ENCODE data around the gene HOOK1.

Gene HOOK1

DNA sequence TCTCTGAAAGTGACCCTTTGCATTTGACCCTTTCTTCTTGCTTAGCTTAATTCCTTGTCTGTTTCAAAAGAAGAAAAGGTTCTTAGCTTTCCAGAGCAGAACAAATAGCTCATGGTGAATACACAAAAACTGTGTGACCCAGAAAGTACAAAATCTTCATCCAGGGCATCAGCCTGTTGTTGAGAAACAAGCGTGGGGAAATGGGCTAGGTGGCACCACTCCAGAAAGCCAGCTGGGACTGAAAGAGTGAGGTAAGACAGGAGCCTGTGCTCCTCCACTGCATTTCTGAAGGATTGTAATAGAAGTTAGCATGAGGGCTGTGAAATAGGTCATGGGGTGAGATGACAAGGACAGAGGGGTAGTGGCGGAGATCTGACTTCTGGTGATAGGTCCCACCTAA lies 66.0 kb downstream of the HOOK1 start:
- H3K4me3 ChIP-seq (ENCODE audit: control insufficient read depth, low read depth, low read length), result no peak overlapping the region
- TF ChIP-seq, protein P1, sequence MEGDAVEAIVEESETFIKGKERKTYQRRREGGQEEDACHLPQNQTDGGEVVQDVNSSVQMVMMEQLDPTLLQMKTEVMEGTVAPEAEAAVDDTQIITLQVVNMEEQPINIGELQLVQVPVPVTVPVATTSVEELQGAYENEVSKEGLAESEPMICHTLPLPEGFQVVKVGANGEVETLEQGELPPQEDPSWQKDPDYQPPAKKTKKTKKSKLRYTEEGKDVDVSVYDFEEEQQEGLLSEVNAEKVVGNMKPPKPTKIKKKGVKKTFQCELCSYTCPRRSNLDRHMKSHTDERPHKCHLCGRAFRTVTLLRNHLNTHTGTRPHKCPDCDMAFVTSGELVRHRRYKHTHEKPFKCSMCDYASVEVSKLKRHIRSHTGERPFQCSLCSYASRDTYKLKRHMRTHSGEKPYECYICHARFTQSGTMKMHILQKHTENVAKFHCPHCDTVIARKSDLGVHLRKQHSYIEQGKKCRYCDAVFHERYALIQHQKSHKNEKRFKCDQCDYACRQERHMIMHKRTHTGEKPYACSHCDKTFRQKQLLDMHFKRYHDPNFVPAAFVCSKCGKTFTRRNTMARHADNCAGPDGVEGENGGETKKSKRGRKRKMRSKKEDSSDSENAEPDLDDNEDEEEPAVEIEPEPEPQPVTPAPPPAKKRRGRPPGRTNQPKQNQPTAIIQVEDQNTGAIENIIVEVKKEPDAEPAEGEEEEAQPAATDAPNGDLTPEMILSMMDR (conservative IDR thresholded peaks at IDR 0.05; ENCODE audit: control insufficient read depth, insufficient read depth, low read depth, low read length), result no peak
- peak; percentile 17 for DNase-seq (ENCODE audit: low read depth)

DNA sequence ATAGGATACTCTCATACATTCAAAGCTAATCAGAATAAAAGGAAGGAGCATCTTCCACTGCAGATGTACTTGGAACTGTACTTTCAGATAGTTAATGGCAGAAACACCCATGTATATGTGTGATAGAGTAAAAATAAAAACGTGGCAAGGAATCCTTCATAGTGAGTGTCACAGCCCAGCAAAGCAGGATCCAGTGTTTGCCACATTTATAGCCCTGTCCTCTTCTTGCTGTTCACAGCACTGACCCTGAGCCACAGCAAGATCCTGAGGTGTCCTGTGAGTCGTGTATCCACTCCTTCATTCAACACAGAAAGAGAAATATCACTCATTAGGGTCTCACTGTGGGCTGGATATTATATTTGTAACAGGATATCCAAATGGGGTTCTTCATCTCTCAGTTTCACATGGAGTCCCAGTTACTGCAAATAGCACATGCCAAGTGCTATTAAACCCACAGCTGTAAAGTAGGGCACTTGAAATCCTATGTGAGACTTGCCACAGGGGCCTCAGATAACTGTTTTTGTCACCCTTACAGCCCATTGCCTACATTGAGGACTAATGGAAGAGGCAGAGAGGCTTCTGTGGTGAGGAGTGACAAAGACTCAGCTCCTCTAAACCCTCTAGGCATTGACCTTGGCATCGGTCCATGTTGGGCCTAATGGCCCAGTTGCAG lies 70.5 kb downstream of the HOOK1 start:
- no peak for DNase-seq (ENCODE audit: low read depth)
- H3K4me3 ChIP-seq (ENCODE audit: control insufficient read depth, low read depth, low read length), result no peak overlapping the region
- TF ChIP-seq, protein P1 (conservative IDR thresholded peaks at IDR 0.05; ENCODE audit: control insufficient read depth, insufficient read depth, low read depth, low read length), result no peak

DNA sequence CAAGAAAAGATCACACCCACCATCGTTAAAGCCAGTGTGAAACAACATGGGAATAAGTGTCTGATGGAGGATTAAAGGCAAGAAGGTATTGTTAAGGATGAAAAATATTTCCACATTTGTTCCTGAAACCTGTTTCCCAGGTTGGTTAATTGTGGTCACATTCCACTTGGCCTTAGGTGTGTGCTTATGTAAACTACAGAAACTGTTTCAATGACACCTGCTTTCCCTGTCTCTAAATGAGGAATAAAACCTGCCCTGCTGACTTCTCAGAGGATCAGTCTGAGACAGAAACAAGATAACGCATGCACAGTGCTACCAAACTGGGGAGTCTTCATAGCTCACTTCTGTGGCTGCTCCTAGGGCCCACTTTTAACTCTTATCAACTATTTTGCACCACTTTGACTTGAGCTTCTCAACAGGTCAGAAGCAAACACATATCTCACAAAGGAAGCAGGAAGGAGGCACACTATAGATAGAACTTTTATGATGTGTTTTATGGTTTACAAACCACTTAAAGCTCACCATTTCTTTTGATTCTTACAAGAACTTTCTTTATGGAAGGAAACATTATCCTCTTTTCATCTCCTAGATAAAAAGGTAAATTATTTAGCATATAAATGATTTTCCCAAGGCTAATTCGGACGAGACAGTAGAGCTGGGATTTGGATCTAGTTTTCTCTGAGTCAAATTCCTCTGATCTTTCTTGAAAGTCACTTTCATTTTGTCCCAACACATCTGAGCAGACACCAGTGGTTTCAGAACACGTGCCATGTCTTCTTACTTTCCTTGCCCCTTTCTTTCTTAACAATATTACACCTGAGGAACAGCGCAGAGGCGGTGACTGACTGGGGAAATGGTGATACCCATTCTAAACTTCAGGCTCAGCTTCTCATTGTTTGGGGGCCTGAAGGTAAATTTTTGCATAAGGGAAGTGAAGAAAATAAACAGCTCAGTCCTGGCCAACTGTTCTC lies 78.4 kb downstream of the HOOK1 start:
- no peak for DNase-seq (ENCODE audit: low read depth)
- TF ChIP-seq, protein P1 (conservative IDR thresholded peaks at IDR 0.05; ENCODE audit: control insufficient read depth, insufficient read depth, low read depth, low read length), result no peak
- H3K4me3 ChIP-seq (ENCODE audit: control insufficient read depth, low read depth, low read length), result no peak overlapping the region

DNA sequence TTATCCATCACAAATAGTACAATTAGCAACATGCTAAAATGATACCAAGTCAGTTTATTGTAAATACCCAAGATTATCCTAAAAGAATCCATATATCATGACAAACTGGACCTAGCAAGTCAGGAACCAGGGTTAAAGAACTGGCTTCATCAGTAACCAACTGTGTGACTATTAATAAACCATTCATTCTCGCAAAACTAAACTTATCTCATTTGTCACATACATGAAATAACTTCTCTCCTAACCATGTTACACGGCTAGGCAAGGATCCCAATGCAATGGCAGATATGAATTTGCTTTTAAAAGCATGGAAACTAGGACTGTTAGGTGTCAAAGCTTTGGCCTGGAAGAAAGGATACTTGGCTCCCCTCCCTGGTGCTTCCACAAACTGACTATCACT lies 82.4 kb downstream of the HOOK1 start:
- TF ChIP-seq, protein P1 (conservative IDR thresholded peaks at IDR 0.05; ENCODE audit: control insufficient read depth, insufficient read depth, low read depth, low read length), result no peak
- H3K4me3 ChIP-seq (ENCODE audit: control insufficient read depth, low read depth, low read length), result no peak overlapping the region
- no peak for DNase-seq (ENCODE audit: low read depth)

DNA sequence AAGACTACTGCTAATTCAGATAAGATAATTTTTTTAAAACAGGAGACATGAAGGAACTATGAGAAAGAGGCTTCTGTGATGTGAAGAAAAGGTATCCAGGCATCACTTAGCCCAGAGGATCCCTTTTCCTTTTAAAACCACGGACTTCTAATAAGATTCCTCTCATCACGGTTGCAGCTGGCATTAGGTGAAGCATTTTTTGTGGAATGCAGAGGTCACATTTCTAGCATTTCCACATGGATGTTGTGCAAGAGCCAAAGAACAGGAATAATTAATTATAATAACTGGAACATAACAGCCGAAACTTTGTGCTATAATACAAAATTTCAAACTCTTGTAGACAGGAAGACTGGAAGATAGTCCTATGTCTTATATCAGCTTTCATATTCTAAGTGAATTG lies 84.2 kb downstream of the HOOK1 start:
- H3K4me3 ChIP-seq (ENCODE audit: control insufficient read depth, low read depth, low read length), result no peak overlapping the region
- TF ChIP-seq, protein P1 (conservative IDR thresholded peaks at IDR 0.05; ENCODE audit: control insufficient read depth, insufficient read depth, low read depth, low read length), result no peak
- peak; percentile 8 for DNase-seq (ENCODE audit: low read depth)

DNA sequence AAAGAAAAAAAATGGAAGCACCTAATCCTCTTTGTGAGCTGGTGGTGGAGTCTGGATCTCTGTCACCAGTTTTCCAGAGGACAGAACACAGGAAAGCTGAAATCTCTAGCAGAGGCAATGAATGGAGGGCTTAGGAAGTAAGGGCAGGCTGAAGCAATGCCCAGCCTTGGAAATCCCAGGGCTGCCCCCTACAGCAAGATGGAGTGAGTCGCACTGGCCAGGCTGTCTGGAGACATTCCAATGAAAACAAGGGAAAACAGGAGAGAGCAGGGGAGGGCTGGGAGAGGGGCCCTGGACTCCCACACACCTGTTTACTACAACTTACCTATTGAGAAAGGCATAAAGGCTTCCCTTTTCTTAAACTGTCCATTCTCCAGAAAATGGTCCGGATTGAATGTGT lies 85.9 kb downstream of the HOOK1 start:
- DNase-seq (ENCODE audit: low read depth), result peak; percentile 14
- H3K4me3 ChIP-seq (ENCODE audit: control insufficient read depth, low read depth, low read length), result no peak overlapping the region
- TF ChIP-seq, protein P1 (conservative IDR thresholded peaks at IDR 0.05; ENCODE audit: control insufficient read depth, insufficient read depth, low read depth, low read length), result peak; percentile 18
